Tibial nerve (tissue), 4 donors: ENCODE results near the gene PLAC8. TPM values are rescaled to one million over a fixed set of nuclear protein-coding genes. Genes with fewer than 3 reads are reported as not detected.
"Not testable (repeated sequence)": the region's sequence is repeated elsewhere in the genome, so short reads cannot be mapped to it uniquely, and the experiment has no call there.

Experiments used
- DNase-seq, 2 donors: peaks; one replicate each; pipeline ENCODE4 v3.0.0-alpha.2; 2019; ENCODE audit warnings: low spot score in 2 of 2
- H3K27ac ChIP-seq, 4 donors: fragments of 200-600 bp; sonication (generic) in 3 of 4; one replicate each; pipeline ENCODE4 v1.5.1; 2017 to 2019; ENCODE audit warnings: mild to moderate bottlenecking in 1 of 4
- H3K27me3 ChIP-seq, 2 donors: fragments of 200-600 bp; sonication (generic) in 1 of 2; one replicate each; pipeline versions ENCODE4 v1.5.1 to v1.6.0; 2017 to 2019
- H3K36me3 ChIP-seq, 3 donors: fragments of 200-600 bp; sonication (generic); one replicate each; pipeline ENCODE4 v1.5.1; 2018 to 2019
- H3K4me1 ChIP-seq, 4 donors: fragments of 200-600 bp; sonication (generic) in 3 of 4; one replicate each; pipeline ENCODE4 v1.5.1; 2017 to 2019
- H3K4me3 ChIP-seq, 4 donors: fragments of 200-600 bp; sonication (generic) in 3 of 4; one replicate each; pipeline ENCODE4 v1.5.1; 2017 to 2019; ENCODE audit warnings: mild to moderate bottlenecking in 1 of 4, moderate library complexity in 1 of 4
- H3K9me3 ChIP-seq, 4 donors: fragments of 200-600 bp; sonication (generic) in 3 of 4; one replicate each; pipeline ENCODE4 v1.5.1; 2017 to 2019
- EP300 ChIP-seq, 2 donors: sonication (generic); formaldehyde crosslinking; IDR thresholded peaks; one replicate each; pipeline ENCODE4 v1.6.1; 2017; ENCODE audit warnings: antibody characterized with exemption in 2 of 2, mild to moderate bottlenecking in 1 of 2
- POLR2A ChIP-seq, 2 donors: fragments of 450-650 bp; IDR thresholded peaks; one replicate each; pipeline ENCODE4 v1.6.1; 2017; ENCODE audit warnings: antibody characterized with exemption in 2 of 2, mild to moderate bottlenecking in 2 of 2, moderate library complexity in 2 of 2
- WGBS, 2 donors: methylation state at CpG; one replicate each; pipeline ENCODE4 v1.1.5; 2018; 5-methylcytosine and 5-hydroxymethylcytosine counted together
- total RNA-seq, 4 donors: library from RNA; depleted of rRNA; stranded (reverse); fragments of >200 nt; gene quantifications; one replicate each; pipeline ENCODE4 v1.1.0, GENCODE V29; 2016
- TF ChIP-seq, protein P1 (sequence below), 5 experiments: fragments of 200-600 bp in 3 of 5; fragments of 450-650 bp in 2 of 5; sonication (generic) in 3 of 5; IDR thresholded peaks; one replicate each; pipeline ENCODE4 v1.5.1; 2016 to 2019; ENCODE audit warnings: antibody characterized with exemption in 5 of 5, mild to moderate bottlenecking in 3 of 5, moderate library complexity in 2 of 5

PLAC8 gene
- total RNA-seq, 4 donors from 2014 or later: 0.20 to 5.7 (median 5.4) TPM; not detected in 1

DNA sequence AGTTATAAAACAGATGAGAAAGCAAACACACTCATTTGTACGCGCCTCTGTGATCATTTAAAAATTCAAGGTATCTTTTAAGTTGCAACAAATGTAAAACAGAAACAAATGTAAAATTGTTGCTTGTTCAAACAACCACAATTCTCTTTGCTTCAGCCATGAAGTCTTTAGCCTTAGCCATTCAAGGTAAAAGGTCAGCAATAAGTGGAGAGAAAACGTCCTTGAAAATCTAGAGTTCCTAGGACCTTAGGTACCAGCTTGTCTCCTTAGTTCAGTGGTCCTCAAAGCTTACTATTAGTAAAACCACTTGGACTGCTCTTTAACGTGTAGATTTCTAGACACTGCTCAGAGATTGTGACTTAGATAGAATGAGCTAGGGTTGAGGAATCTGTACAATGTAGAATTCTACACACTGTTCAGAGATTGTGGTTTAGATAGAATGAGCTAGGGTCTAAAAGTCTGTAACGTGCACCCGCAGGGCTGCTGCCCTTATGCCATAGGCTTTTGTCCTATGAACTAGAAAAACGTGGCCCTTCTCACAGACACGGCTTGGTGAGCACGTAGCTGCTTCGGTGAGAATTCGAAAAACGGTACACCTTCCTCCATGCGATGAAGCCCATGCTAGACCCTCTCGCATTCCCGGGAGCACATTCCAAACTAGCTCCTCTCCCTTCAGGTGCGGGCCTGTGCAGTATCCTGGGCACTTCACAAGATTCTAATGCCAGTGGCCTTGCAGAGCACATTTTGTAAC, 1.7 kb downstream of the PLAC8 start:
- TF ChIP-seq EP300 (IDR thresholded peaks at IDR 0.05): no peak
- TF ChIP-seq, protein P1, sequence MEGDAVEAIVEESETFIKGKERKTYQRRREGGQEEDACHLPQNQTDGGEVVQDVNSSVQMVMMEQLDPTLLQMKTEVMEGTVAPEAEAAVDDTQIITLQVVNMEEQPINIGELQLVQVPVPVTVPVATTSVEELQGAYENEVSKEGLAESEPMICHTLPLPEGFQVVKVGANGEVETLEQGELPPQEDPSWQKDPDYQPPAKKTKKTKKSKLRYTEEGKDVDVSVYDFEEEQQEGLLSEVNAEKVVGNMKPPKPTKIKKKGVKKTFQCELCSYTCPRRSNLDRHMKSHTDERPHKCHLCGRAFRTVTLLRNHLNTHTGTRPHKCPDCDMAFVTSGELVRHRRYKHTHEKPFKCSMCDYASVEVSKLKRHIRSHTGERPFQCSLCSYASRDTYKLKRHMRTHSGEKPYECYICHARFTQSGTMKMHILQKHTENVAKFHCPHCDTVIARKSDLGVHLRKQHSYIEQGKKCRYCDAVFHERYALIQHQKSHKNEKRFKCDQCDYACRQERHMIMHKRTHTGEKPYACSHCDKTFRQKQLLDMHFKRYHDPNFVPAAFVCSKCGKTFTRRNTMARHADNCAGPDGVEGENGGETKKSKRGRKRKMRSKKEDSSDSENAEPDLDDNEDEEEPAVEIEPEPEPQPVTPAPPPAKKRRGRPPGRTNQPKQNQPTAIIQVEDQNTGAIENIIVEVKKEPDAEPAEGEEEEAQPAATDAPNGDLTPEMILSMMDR (IDR thresholded peaks at IDR 0.05): no peak
- TF ChIP-seq POLR2A (IDR thresholded peaks at IDR 0.05): no peak
- peaks cover 0 to 12% (median 0%) of the 10 kb centered on the region in 4 donors for H3K4me1 ChIP-seq
- no peaks in the 10 kb centered on the region for H3K36me3 ChIP-seq
- H3K4me3 ChIP-seq: peak overlapping the region in 1 of 4 donors; percentile 35
- H3K27ac ChIP-seq: peak overlapping the region in 1 of 4 donors; percentile 54
- DNase-seq: no peak
- peaks cover 0 to 3% of the 10 kb centered on the region in 2 donors for H3K27me3 ChIP-seq
- H3K9me3 ChIP-seq: no peaks in the 10 kb centered on the region
- 79 to 81% methylated on average over 16 of the region's 16 CpGs for WGBS, 2 donors

DNA sequence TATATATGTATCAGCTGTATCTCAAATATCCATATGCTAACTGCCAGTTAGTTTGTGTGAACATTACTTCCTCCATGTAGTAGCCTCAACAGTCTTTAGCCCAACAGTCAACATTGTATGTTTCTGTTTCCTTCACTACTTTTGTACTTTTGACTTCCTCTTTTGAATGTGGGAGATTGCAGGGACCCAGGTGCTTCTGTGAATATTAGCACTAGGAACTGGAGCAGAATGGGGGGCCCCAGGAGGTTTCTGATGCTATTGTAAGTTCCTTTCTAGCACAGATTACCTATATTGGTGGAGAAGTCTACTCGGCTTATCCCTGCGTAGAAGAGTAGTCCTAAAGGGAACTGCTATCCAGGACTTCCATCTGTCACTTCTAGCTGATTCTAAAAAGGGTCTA, 2.3 kb downstream of the PLAC8 start:
- peak overlapping the region in 1 of 4 donors; percentile 35 for H3K4me3 ChIP-seq
- 80 to 85% methylated on average over 2 of the region's 2 CpGs for WGBS, 2 donors
- peaks cover 0 to 3% of the 10 kb centered on the region in 2 donors for H3K27me3 ChIP-seq
- no peaks in the 10 kb centered on the region for H3K36me3 ChIP-seq
- H3K27ac ChIP-seq: peak overlapping the region in 1 of 4 donors; percentile 54
- no peak for TF ChIP-seq EP300 (IDR thresholded peaks at IDR 0.05)
- TF ChIP-seq POLR2A (IDR thresholded peaks at IDR 0.05): no peak
- TF ChIP-seq, protein P1 (IDR thresholded peaks at IDR 0.05): no peak
- DNase-seq: no peak
- no peaks in the 10 kb centered on the region for H3K9me3 ChIP-seq
- H3K4me1 ChIP-seq: peaks cover 0 to 12% (median 0%) of the 10 kb centered on the region in 4 donors

DNA sequence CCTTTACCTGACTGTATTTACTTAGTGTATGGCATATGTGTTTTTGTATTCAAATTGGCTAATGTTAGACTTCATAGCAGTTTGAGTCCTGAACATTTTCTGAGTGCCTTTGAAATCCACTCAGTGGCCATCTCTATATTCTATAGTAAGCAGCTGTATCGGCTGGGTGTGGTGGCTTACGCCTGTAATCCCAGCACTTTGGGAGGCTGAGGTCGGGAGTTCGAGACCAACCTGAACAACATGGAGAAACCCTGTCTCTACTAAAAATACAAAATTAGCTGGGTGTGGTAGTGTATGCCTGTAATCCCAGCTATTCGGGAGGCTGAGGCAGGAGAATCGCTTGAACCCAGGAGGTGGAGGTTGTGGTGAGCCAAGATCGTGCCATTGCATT, 2.8 kb downstream of the PLAC8 start:
- not testable (repeated sequence) for H3K27me3 ChIP-seq, H3K9me3 ChIP-seq, H3K36me3 ChIP-seq, DNase-seq, H3K4me3 ChIP-seq
- Histone ChIP-seq H3K4me1 (peaks cover 0 to 12% (median 0%) of the 10 kb centered on the region in 4 donors), H3K27ac (peak overlapping the region in 1 of 4 donors; percentile 25)
- 86 to 90% methylated on average over 7 of the region's 7 CpGs for WGBS, 2 donors

DNA sequence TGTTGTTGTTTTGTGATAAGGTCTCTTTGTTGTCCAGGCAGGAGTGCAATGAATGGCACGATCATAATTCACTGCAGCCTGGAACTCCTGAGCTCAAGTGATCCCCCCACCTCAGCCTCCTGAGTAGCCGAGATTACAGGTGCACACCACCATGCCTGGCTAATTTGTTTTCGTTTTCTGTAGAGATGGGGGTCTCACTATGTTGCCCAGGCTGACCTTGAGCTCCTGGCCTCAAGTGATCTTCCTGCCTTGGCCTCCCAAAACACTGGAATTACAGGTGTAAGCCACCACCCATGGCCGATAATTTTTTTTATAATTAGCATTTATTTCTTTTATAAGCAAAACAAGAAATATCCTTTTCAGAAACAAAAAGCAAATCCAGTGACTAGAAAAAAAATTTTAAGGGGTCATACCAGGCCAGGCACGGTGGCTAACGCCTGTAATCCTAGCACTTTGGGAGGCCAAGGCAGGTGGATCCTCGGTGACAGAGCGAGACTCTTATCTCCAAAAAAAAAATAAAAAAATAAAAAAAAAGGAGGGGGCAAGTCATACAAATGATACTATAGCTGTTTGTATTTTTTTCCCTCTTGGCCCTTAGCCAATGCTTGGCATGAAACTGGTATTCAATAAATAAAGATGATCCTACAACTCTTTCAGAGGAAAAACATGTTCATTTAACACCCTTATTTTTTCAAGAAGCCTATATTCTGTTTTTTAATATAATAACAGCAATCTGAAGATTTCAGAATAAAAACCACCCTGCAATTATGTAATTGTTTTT, 3.4 kb downstream of the PLAC8 start:
- no peak overlapping the region for H3K4me3 ChIP-seq
- no peak for TF ChIP-seq EP300 (IDR thresholded peaks at IDR 0.05)
- TF ChIP-seq, protein P1 (IDR thresholded peaks at IDR 0.05): no peak
- no peak for TF ChIP-seq POLR2A (IDR thresholded peaks at IDR 0.05)
- peak overlapping the region in 1 of 4 donors; percentile 78 for H3K27ac ChIP-seq
- DNase-seq: no peak
- H3K9me3 ChIP-seq: no peaks in the 10 kb centered on the region
- 75 to 79% methylated on average over 8 of the region's 8 CpGs for WGBS, 2 donors
- peaks cover 0 to 3% of the 10 kb centered on the region in 2 donors for H3K27me3 ChIP-seq
- H3K36me3 ChIP-seq: no peaks in the 10 kb centered on the region
- peaks cover 0 to 12% (median 0%) of the 10 kb centered on the region in 4 donors for H3K4me1 ChIP-seq

DNA sequence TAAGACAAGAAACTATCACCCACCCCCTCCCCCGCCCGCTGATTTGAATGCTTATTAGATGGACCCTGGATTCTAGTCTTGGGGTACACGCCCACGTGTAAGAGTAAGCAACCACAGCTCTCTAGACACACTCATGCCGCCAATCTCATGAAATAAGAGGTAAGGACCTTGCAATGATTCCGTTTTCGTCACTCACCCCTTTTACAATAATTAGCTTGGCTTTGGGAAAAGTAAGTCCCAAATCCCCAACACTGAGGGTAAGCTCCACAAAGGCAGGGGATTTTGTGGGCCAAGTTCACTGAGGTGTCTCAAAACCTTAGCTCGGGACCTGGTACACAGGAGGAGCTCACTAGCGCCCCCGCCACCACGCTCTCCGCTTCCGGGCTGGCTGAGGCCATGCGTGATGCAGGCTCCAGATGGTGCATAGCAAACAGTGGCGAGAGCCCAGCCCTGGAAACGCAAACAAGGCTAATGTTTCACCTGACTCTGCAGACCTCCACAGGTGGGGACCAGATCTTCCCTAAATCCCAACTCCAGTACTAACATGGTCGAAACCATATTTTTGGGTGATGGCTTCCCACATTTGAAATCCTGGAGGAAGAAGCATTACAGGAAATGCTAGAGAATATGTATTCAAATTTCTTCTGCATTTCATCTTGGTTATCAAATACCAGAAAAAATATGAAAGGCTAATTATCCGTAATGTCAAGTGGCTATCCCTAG, 4.1 kb downstream of the PLAC8 start:
- 4% methylated on average over 18 of the region's 18 CpGs for WGBS, 2 donors
- peak overlapping the region in 3 of 4 donors; percentile 30 to 78 (median 34) for H3K27ac ChIP-seq

More for the DNA sequence above, 4.1 kb downstream of the PLAC8 start:
- Histone ChIP-seq H3K9me3 (no peaks in the 10 kb centered on the region), H3K4me3 (peak overlapping the region; percentile 36 to 65 (median 58)), H3K36me3 (no peaks in the 10 kb centered on the region), H3K27me3 (peaks cover 0 to 3% of the 10 kb centered on the region in 2 donors), H3K4me1 (peaks cover 0 to 12% (median 0%) of the 10 kb centered on the region in 4 donors)
- TF ChIP-seq POLR2A (IDR thresholded peaks at IDR 0.05) (no peak), EP300 (IDR thresholded peaks at IDR 0.05) (peak in 1 of 2 donors; percentile 14)
- TF ChIP-seq, protein P1 (IDR thresholded peaks at IDR 0.05): peak; percentile 14 to 53 (median 45)
- DNase-seq: peak; percentile 65 to 73
